NCI-H2107 treated with DMSO at 0.1 percent for 48 hours (cell line): Measurements from ENCODE around the gene LDB2.

Experiments used
- DNase-seq: peaks from one replicate; lab custom pipeline; 2025; ENCODE audit not compliant: unreplicated experiment; lab: John Stamatoyannopoulos, UW

The LDB2 gene

DNA sequence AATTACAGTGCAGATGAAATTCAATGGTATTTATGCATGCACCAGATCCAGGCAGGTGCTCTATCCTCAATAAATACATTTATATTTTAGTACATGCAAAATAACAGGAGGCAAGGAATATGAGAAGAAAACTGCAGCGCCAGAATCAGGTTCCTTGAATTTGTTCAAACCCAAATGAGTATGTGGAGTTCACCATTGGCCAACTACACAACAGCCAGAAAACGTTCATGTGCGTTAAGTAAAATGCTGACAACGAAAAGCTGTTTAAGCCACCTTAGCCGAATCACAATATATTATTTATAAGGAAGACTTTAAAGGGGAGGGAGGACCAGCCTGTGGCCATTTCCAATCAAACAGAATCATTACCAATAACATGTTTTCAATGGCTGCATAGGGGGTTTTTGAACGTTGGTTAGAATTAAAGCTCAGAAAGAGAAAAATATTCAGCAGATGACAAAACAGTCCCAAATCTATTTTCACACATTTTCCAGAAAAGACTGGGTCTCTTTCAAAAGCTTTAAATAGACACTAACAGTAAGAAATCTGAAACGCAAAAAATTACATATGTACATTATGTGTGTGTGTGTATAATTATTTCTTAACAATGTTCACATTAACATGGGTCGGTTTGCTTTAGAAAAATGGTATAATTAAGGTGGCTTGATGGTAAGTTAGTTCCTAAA, 171.9 kb downstream of the LDB2 start:
- DNase-seq, result no peak

DNA sequence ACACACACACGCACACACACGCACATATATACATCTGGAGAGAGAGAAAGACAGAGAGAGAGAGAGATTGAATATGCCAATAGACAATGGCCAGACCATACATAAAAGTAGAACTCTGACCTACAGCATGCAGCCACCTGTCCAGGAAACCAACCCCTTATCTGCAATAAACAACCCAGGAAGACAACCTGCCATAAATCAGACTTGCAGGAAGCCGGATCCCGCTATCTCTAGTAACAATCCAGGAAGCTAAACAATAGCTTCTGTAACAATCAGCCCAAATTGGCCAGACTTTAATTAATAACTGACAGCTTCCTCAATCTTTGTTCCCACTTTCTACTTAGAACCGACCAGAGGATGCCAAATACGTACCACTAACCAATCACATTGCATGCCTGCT, 173.2 kb downstream of the LDB2 start:
- no peak for DNase-seq

DNA sequence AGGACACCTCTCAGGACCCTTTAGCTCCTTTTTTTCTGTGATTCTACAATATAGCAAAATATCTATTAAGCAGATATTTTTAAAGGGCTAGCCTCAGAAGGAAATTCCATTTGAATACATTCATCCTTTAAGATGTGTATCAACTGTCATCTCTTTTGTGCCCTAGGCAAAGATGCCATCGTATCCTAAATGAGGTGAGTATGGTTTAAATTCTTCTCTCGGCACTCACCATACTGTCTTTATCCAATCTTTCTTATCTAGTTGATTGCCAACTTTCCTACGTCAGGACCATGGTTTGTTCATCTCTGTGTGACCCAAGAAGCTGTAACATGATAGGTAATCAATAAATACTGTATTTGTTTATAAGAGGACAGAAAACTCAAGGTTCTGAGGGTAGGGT, 176.0 kb downstream of the LDB2 start:
- no peak for DNase-seq

DNA sequence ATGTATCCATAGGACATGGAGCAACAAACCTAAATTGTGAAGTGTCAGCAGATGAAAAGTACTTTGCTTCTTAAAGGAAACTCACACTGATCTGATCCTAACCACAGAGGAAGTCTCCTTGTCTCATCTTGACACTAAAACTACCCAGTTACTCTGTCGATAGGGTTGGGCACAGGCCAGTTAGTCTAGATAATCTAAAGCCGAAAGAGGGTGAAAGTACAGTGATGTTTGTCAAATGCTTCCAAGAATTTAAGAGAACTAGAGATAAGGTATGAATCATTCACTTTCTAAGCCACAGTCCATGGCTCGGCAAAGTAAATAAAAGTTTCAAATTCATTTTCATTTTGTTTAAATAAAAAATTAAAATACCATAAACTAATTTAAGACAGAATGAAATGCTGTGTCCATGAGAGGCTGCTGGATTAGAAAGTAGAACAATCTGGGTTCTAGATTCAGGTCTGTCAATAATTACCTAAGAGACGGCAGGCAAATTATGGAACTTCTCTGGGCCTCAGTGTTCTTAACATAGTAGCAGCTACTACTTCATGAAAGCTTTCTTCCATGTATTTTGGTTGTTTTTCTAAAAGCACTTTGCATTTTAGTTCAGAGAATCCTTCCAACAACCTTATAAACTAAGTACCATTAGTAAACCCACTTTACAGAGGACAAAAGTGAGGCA, 176.7 kb downstream of the LDB2 start:
- DNase-seq, result no peak

DNA sequence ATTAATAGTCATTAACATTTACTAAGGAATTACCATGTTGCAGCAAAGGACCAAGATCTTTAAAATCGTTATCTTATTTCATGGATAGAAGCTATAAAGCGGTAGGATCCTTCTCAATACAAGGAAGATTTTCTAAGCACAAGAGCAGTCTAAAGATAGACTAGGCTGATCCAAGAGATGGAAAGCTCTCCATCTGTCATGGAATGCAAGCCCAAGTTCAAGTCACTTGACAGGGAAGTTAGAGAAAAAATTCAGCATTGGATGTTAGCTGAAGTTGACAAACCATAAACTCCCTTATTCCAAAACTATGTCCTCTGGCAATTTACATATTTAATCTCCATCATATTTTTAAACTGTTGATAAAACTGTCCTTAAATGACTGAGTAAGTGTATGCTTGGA, 177.7 kb downstream of the LDB2 start:
- no peak for DNase-seq

DNA sequence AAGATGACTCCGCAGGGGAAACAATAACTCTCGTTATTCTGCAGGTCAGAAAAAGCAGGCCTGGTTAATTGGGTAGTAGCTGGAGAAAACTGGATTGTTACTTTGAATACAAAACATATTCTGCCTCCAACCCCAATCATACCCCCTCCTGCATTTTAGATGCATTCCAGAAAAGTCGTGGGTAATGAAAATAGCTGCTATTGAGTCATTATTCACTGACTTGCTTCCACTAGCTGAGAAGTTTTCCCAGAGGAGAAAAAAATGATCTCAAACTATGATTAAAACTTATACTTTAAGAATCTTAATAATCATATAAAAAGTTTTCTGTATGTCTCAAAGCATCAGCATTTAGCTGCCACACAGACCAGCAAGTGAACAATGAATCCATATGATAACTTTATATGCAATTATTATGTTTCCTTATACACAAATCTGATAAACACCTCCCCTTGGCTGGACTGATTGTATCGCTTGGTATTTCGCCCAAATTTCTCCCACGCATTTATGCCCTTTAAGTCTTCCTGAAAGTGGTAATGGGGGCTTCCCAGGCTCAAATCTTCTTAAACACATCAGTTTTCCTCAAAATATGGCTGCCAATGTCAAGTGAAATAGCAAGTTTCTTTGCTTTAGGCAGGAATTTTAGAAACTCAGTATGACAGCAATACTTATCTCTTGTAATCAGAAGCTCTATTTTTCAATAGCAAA, 181.0 kb downstream of the LDB2 start:
- no peak for DNase-seq

DNA sequence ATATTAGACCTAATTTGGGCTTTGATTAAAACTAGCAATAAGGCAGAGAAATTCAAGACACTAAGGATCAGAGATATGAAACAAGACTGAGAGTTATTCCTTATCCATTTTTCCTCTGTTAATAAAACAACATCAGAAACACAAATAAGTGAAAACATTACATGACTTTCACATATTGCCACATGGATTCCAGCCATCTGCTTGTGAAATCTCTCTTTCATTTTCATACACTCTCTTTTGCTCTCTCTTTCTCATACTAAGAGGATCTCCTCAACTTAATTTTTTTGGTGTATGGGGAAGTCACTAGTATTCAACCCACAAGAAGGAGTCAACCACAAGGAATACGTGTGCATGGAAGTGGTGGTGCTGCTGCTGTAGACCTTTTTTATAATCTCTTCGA, 183.0 kb downstream of the LDB2 start:
- DNase-seq, result no peak

DNA sequence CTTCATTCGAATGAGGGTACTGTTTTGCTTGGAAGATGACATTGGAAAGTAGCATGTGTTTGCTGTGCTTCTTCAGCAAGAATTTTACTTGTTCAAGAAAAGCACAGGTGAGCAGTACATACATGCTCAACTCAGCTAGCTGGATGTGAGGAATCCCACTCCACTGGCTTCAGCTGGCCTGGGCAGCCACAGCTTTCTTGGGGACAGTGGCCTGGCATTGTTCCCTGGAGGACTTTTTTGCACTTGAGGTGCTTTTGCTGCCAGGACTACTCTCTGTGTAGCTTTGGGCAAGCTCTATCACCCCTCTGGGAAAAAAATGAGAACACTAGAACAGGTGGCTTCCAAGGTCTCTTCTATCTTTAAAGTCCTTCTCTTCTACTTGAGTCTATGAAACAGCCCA, 184.3 kb downstream of the LDB2 start:
- DNase-seq, result no peak

DNA sequence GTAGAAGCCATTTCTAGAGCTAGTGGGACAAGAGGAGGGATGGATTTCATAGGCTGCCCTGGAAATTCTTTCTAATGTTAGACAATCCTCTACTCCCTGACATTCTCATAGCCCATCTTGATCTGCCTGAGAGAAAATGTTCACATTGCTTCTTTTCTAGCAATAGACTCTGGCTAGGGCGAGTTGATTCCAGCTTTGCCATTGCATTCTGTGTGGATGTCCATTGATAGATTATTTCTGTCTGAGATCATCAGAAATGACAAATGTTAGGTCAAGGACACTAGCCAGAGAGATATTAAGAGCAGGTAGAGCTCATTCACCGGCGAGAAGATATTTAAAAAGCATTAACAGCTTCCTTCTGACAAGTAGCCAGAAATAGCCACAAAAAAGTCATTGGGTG, 184.7 kb downstream of the LDB2 start:
- no peak for DNase-seq

DNA sequence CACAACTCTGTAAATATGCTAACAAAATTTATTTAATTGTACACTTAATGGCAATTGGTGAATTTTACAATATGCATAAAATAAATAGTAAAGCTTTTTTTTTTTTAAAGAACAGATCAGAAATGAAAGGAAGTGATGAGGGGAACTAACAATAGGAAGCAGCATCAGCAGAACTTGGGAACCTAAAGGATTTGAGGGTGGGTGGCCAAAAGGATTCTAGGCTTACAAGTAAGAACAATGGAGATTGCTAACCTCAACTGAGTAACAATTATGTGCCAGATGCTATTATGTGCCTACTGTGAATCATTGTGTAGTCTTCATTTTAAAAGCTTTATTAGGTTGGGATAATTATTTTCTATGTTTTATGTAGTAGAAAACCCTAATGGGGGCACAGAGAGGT, 185.2 kb downstream of the LDB2 start:
- DNase-seq, result no peak

DNA sequence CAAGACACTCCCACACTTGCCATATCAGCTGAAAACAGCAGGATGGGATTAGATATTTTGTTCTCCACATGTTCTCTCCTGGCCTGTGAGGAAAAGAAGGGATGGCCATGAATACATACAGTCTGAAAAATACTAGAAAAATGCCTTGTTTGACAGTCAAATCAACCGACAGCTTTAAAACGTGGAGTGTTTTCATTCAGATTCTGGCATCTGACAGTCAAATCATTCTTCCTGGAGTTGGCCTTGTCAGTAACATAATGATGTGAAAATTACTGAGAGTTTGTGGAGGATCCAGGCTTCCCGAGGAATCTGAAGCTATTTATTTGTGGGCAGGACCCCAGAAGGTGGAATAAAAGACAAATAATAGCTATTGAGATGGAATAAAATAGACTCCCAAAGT, 188.2 kb downstream of the LDB2 start:
- no peak for DNase-seq

DNA sequence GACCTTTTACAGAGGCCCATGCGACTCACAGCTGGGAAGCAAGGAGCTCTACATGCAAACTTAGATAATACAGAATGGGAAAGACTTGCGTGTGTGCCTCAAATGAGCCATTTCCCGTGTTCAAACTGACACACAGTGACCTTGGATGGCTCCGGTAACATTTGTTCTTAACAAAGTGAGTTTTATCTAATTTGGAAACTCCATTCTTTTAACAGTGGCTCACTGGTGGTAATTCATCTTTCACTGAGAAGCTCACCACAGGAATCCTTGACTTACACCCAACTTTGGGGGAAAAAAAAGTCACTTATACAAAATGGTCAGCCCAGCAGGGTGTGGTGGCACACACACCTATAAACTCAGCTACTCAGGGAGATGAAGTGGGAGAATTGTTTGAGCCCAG, 190.6 kb downstream of the LDB2 start:
- no peak for DNase-seq

DNA sequence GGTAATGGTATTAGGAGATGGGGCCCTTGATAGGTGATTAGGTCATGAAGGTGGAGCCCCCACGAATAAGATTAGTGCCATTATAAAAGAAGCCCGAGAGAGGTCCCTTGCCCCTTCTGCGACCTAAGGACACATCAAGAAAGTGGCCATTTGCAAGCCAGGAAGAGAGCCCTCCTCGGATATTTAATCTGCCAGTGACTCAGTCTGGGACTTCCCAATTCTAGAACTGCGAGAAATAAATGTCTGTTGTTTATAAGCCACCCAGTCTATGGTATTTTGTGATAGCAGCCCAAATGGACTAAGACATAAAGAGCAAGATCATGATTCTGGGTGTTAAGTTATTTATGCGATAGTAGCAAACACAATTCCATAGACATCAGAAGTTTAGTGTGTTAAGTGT, 192.2 kb downstream of the LDB2 start:
- no peak for DNase-seq

DNA sequence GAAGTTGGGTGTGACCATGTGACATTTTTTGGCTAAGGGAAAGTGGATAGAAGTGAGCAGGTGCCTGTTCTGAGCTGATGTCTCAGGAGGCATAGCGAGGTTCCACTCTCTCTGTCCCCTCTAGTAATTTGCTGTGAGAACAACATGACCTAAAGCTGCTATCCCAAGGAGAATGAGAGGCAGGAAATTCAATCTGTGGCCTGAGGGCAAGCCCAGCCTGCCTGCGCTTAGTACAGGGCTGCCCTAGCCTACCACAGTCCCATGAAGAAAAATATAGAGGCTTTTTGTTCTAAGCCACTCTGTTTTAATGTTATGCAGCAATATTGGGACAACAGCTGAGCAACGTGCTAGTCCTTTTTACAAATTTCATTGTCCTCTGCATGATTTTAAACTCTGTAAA, 193.1 kb downstream of the LDB2 start:
- no peak for DNase-seq

DNA sequence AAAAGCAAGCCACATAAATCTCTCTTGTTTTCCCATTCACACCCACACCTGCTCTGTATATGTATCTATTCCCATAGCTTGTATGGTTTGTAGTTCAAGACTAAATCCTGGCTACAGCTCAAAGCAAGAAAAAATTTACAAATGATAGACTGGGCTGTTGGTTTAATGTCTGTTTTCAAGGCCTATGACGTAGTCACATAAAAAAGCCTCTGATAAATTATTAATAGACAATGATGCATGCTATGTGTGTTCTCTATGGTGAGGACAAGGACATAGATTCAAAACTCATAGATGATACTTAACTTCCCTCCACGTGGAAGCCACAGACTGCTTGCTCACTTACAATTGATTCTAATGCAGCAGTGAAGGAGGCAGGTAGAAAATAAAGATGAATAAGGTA, 194.0 kb downstream of the LDB2 start:
- no peak for DNase-seq

DNA sequence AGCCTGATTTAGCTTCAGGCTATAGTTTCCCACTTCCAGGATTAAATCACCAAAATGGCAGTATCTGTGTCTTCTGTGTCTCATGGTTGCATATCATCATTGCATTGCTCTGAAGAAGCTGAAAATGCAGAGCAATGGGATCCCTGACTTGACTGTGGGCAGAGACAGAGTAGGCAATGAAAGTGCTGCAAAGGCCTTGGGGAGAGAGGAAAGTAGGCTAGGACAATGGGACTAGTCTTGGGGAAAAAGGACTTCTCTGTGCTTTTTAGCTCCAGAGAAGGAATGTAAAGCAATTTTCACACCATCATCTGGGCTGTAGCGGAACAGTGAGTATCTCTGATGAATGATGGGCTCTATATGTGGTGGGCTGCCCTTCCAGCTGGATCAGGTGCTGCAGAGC, 202.5 kb downstream of the LDB2 start:
- no peak for DNase-seq

DNA sequence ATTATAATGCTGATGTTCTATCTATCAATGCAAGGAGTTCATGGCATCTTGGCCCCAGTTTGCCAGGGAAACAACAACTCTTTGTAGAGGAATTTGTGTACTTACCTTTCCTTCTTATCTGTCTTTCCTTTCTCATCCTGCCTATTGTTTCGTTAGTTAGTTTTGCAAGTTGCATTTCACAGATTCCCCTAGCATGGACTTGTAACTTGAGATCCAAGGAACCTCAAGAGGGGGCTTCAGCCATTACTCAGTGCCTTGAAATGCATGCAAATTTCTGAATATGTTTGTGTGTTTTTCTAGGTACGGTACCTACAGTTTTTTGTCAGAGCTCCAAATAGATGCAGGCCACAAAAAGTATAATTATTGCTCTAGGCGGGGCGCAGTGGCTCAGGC, 203.6 kb downstream of the LDB2 start:
- no peak for DNase-seq

DNA sequence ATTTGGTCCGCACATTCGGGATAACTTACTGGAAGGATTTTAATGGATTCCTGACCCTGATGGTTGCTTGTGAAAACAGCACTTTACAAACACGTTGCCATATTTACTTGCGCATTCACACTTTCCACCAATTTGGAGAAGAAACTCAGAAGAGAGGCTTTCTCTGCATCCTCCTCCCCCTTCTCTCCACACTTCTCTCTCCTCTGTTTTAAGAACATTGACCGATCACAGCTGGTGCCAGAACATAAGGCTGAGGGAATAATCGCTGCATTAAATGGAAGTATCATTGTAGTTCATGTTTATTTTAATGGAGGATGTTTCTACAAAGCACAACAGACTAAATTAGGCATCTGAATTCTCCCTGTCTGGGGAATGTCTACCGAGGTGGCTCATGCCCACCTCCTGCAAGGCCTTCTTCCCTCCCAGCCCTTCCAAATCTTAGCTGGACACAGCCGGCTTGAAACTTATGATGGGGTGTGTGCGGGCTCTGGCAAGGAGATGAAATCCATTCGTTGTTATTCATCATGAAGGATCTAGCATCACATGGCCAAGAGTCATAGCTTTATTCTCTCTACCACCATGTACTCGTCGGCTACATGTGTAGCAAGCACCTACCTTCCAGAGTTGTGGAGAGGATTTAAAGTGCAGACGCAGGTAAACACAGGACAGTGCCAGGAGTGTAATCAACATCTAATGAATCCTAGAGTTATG, 204.1 kb downstream of the LDB2 start:
- no peak for DNase-seq

DNA sequence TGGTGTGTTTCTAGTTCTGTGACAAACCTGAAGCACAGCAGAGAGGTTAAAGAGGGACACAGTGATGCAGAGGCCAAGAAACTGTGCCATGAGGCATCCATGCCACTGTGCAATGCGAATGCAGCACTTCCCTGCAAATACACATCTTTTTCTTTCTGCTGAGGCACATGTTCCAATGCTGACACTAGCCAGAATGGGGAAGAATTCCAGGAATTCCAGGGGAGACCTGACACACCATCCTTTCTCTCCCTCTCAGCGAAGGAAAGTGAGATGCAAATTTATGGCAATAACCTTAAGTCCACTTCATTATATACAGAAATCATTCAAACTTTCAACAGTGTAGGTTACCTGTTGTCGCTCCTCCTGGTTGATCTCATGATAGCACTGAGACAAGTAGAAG, 204.8 kb downstream of the LDB2 start:
- DNase-seq, result no peak

DNA sequence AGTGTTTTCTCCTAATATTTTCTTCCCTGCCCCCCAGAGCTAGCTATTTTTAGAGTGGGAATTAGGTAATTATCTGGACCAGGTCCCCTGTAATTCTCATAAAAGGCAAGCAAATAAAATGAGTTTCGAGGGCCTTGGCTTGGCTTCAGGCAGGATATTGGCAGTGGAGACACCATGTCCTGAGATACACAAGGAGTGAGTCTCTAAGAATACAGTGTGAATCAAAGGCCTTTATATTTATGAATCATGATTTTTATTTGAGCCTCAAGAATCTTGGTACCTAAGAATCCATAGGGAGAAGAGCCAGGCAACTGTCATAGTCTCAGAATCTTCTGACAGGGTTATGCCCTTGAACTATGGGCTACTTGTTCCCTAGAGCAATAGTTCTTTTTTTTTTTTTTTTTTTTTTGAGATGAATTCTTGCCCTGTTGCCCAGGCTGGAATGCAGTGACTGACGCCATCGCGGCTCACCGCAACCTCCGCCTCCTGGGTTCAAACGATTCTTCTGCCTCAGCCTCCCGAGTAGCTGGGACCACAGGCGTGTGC, 205.4 kb downstream of the LDB2 start:
- DNase-seq, result no peak

DNA sequence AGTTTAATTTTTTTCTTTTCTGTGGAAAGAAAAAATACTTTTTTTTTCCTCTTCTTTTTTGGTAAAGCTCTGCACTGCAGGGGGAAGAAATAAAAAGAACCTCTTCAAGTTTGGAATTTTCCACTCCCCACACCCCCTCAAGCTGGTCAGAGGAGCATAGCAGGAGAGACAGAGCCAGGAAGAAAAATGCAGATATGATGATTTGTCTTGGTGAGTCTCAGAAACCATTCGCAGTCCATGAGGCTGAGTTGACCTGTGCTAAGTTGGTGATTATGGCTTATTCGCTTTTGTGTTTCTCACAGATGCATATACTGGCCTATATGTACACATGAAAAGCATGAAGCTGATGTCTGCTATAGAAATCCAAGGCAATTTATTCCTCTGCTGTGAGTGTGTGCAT, 205.9 kb downstream of the LDB2 start:
- no peak for DNase-seq

DNA sequence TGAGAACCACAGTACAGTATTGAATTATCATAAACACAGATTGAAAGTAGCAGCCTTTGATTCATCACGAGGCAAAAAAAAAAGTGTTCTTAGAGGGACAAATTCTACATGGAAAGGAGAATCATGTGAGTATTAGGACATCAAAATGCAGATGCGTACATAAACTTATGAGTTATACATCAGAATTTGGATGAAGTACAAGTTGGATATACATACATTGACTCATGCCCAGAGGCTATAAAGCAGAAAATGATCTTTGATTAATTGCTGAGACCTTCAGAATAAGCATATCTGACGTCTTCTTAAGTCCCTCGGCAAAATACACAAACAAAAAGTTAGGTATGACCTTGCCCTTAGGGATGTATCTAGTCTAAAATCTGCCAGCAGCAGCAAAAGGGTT, 206.4 kb downstream of the LDB2 start:
- DNase-seq, result no peak
